HG02763 (cell line): ENCODE data around the gene TENT5C.
A peak's percentile ranks its signal among the peaks of the same experiment; 100 is the strongest.

ENCODE experiments used
- ATAC-seq: cut with Tn5 transposase; IDR thresholded peaks from one replicate; pipeline ENCODE4 v1.9.1; 2021; ENCODE audit warnings: mild to moderate bottlenecking, moderate library complexity; ENCODE audit not compliant: unreplicated experiment

The TENT5C gene

GRCh38 chr1:117632269-117633067 lies 26.6 kb downstream of the TENT5C start:
- ATAC-seq = no peak

- ATAC-seq = no peak
Measured at GRCh38 chr1:117633068-117633345, 27.2 kb downstream of the TENT5C start.

GRCh38 chr1:117633423-117633822 lies 27.6 kb downstream of the TENT5C start:
- no peak for ATAC-seq

GRCh38 chr1:117633936-117634335 lies 28.1 kb downstream of the TENT5C start:
- ATAC-seq = no peak

GRCh38 chr1:117634631-117635030 lies 28.8 kb downstream of the TENT5C start:
- ATAC-seq = no peak

- ATAC-seq = no peak
Measured at GRCh38 chr1:117635805-117636204, 30.0 kb downstream of the TENT5C start.

GRCh38 chr1:117636637-117637425 lies 31.0 kb downstream of the TENT5C start:
- ATAC-seq = no peak

GRCh38 chr1:117638141-117638540 lies 32.3 kb downstream of the TENT5C start:
- ATAC-seq = no peak

- ATAC-seq = no peak
Measured at GRCh38 chr1:117638759-117639158, 32.9 kb downstream of the TENT5C start.

- no peak for ATAC-seq
Measured at GRCh38 chr1:117639741-117640140, 33.9 kb downstream of the TENT5C start.

- ATAC-seq = no peak
Measured at GRCh38 chr1:117641536-117641935, 35.7 kb downstream of the TENT5C start.

GRCh38 chr1:117642963-117643362 lies 37.1 kb downstream of the TENT5C start:
- ATAC-seq = peak; percentile 46

GRCh38 chr1:117643601-117644000 lies 37.8 kb downstream of the TENT5C start:
- no peak for ATAC-seq

GRCh38 chr1:117644696-117645311 lies 39.0 kb downstream of the TENT5C start:
- peak; percentile 76 for ATAC-seq

GRCh38 chr1:117645343-117645742 lies 39.5 kb downstream of the TENT5C start:
- no peak for ATAC-seq

GRCh38 chr1:117646007-117646811 lies 40.4 kb downstream of the TENT5C start:
- no peak for ATAC-seq

- ATAC-seq = no peak
Measured at GRCh38 chr1:117646956-117647355, 41.1 kb downstream of the TENT5C start.

- no peak for ATAC-seq
Measured at GRCh38 chr1:117648015-117648414, 42.2 kb downstream of the TENT5C start.

GRCh38 chr1:117650840-117651568 lies 45.2 kb downstream of the TENT5C start:
- no peak for ATAC-seq

GRCh38 chr1:117651616-117652015 lies 45.8 kb downstream of the TENT5C start:
- no peak for ATAC-seq
